HG02870 (cell line): Measurements from ENCODE around the gene COL4A6.

Experiments
- ATAC-seq: cut with Tn5 transposase; IDR thresholded peaks from one replicate; pipeline ENCODE4 v1.9.1; 2021; ENCODE audit warnings: mild to moderate bottlenecking, moderate library complexity; ENCODE audit not compliant: unreplicated experiment

The COL4A6 gene

GRCh38 chrX:108219949-108220601, 218.1 kb downstream of the COL4A6 start:
- ATAC-seq, result no peak

GRCh38 chrX:108217876-108218275, 220.3 kb downstream of the COL4A6 start:
- ATAC-seq, result no peak

GRCh38 chrX:108216919-108217571, 221.2 kb downstream of the COL4A6 start:
- ATAC-seq, result no peak

- no peak for ATAC-seq
Measured at GRCh38 chrX:108216405-108216804, 221.8 kb downstream of the COL4A6 start.

GRCh38 chrX:108211301-108211700, 226.9 kb downstream of the COL4A6 start:
- no peak for ATAC-seq

- ATAC-seq, result no peak
Measured at GRCh38 chrX:108209006-108209554, 229.1 kb downstream of the COL4A6 start.

- ATAC-seq, result no peak
Measured at GRCh38 chrX:108203540-108203939, 234.7 kb downstream of the COL4A6 start.

GRCh38 chrX:108199691-108200090, 238.5 kb downstream of the COL4A6 start:
- no peak for ATAC-seq

- ATAC-seq, result no peak
Measured at GRCh38 chrX:108199041-108199440, 239.2 kb downstream of the COL4A6 start.

GRCh38 chrX:108198420-108198819, 239.8 kb downstream of the COL4A6 start:
- ATAC-seq, result no peak

- ATAC-seq, result no peak
Measured at GRCh38 chrX:108186811-108187210, 251.4 kb downstream of the COL4A6 start.

- ATAC-seq, result no peak
Measured at GRCh38 chrX:108178143-108178498, 260.1 kb downstream of the COL4A6 start.

GRCh38 chrX:108177351-108178142, 260.7 kb downstream of the COL4A6 start:
- ATAC-seq, result no peak

GRCh38 chrX:108173874-108174273, 264.3 kb downstream of the COL4A6 start:
- ATAC-seq, result no peak

GRCh38 chrX:108171671-108172070, 266.6 kb downstream of the COL4A6 start:
- no peak for ATAC-seq

GRCh38 chrX:108169768-108170167, 268.5 kb downstream of the COL4A6 start:
- no peak for ATAC-seq

GRCh38 chrX:108168961-108169740, 269.1 kb downstream of the COL4A6 start:
- ATAC-seq, result no peak

GRCh38 chrX:108167211-108167872, 270.9 kb downstream of the COL4A6 start:
- ATAC-seq, result no peak

- ATAC-seq, result peak; percentile 70
Measured at GRCh38 chrX:108165383-108166111, 272.7 kb downstream of the COL4A6 start.
